H9 (cell line): ENCODE measurements around the gene DNAJB9. TPM values are rescaled to one million over a fixed set of nuclear protein-coding genes. Genes with fewer than 3 reads are reported as not detected.

Experiments used
- DNase-seq: peaks from one replicate; pipeline ENCODE4 v3.0.0-alpha.2; 2017
- H2AFZ ChIP-seq: one replicate; pipeline ENCODE4 v1.6.1; 2013; ENCODE audit warnings: mild to moderate bottlenecking, low read length, control low read depth, moderate library complexity
- H2AK5ac ChIP-seq: 2 replicates; pipeline ENCODE4 v1.6.1; 2013; ENCODE audit warnings: low read length, control low read depth, mixed read lengths; ENCODE audit not compliant: insufficient read length
- H2BK120ac ChIP-seq: one replicate; pipeline ENCODE4 v1.6.1; 2013; ENCODE audit warnings: low read depth, mild to moderate bottlenecking, low read length, control low read depth, inconsistent platforms; ENCODE audit not compliant: poor library complexity, severe bottlenecking
- H2BK12ac ChIP-seq: 2 replicates; pipeline ENCODE4 v1.6.1; 2013; ENCODE audit warnings: low read length, control low read depth, mixed read lengths, low read depth; ENCODE audit not compliant: insufficient read length
- H2BK15ac ChIP-seq: 2 replicates; pipeline ENCODE4 v1.6.1; 2013; ENCODE audit warnings: low read depth, low read length, control low read depth
- H2BK20ac ChIP-seq: one replicate; pipeline ENCODE4 v1.6.1; 2013; ENCODE audit warnings: low read depth, mild to moderate bottlenecking, low read length, control low read depth, inconsistent platforms; ENCODE audit not compliant: poor library complexity, severe bottlenecking
- H2BK5ac ChIP-seq: 2 replicates; pipeline ENCODE4 v1.6.1; 2013; ENCODE audit warnings: low read length, control low read depth, mixed read lengths; ENCODE audit not compliant: insufficient read length
- H3K14ac ChIP-seq: 2 replicates; pipeline ENCODE4 v1.6.1; 2013; ENCODE audit warnings: low read length, control low read depth; ENCODE audit not compliant: insufficient read depth
- H3K18ac ChIP-seq: 2 replicates; pipeline ENCODE4 v1.6.1; 2013; ENCODE audit warnings: low read depth, mild to moderate bottlenecking, mixed read lengths, low read length, control low read depth; ENCODE audit not compliant: insufficient read length
- H3K23ac ChIP-seq: 2 replicates; pipeline ENCODE4 v1.6.1; 2013; ENCODE audit warnings: low read length, control low read depth, mixed read lengths, low read depth; ENCODE audit not compliant: insufficient read length
- H3K23me2 ChIP-seq: 2 replicates; pipeline ENCODE4 v1.6.1; 2013; ENCODE audit warnings: low read depth, mild to moderate bottlenecking, mixed read lengths, low read length, control low read depth; ENCODE audit not compliant: insufficient read length, poor library complexity, severe bottlenecking
- H3K27ac ChIP-seq: 2 replicates; pipeline ENCODE4 v1.5.1; 2013; ENCODE audit warnings: low read length, control low read depth, mixed read lengths, low read depth; ENCODE audit not compliant: insufficient read length
- H3K27me3 ChIP-seq: 2 replicates; pipeline ENCODE4 v1.6.1; 2013; ENCODE audit warnings: low read length, control low read depth, inconsistent platforms; ENCODE audit not compliant: insufficient read depth
- H3K4ac ChIP-seq: 2 replicates; pipeline ENCODE4 v1.6.1; 2013; ENCODE audit warnings: low read depth, mild to moderate bottlenecking, control low read depth, inconsistent platforms, low read length, moderate library complexity
- H3K4me1 ChIP-seq: 2 replicates; pipeline ENCODE4 v1.6.1; 2013; ENCODE audit warnings: low read length, control low read depth, inconsistent platforms; ENCODE audit not compliant: insufficient read depth
- H3K4me2 ChIP-seq: 2 replicates; pipeline ENCODE4 v1.6.1; 2013; ENCODE audit warnings: low read length, control low read depth, mixed read lengths; ENCODE audit not compliant: insufficient read length, insufficient read depth
- H3K56ac ChIP-seq: 2 replicates; pipeline ENCODE4 v1.6.1; 2013; ENCODE audit warnings: low read depth, mild to moderate bottlenecking, mixed read lengths, low read length, control low read depth; ENCODE audit not compliant: insufficient read length
- H3K79me1 ChIP-seq: 2 replicates; pipeline ENCODE4 v1.6.1; 2013; ENCODE audit warnings: low read depth, mild to moderate bottlenecking, moderate library complexity, low read length, control low read depth, inconsistent platforms; ENCODE audit not compliant: insufficient read depth, poor library complexity, severe bottlenecking
- H3K79me2 ChIP-seq: 2 replicates; pipeline ENCODE4 v1.6.1; 2013; ENCODE audit warnings: low read length, control low read depth, inconsistent platforms; ENCODE audit not compliant: insufficient read depth
- H3K9ac ChIP-seq: 2 replicates; pipeline ENCODE4 v1.6.1; 2013; ENCODE audit warnings: low read length, control low read depth, mixed read lengths; ENCODE audit not compliant: insufficient read length; ENCODE audit errors: extremely low read depth
- H3K9me3 ChIP-seq: one replicate; pipeline ENCODE4 v1.6.1; 2013; ENCODE audit warnings: low read depth, low read length, inconsistent platforms; ENCODE audit not compliant: control insufficient read depth
- H3T11ph ChIP-seq: one replicate; pipeline ENCODE4 v1.6.1; 2013; ENCODE audit warnings: mild to moderate bottlenecking, low read length, control low read depth, inconsistent platforms
- H4K20me1 ChIP-seq: one replicate; pipeline ENCODE4 v1.6.1; 2013; ENCODE audit not compliant: control insufficient read depth, insufficient read length, insufficient read depth
- H4K5ac ChIP-seq: 2 replicates; pipeline ENCODE4 v1.6.1; 2013; ENCODE audit warnings: low read depth, mild to moderate bottlenecking, mixed read lengths, low read length, control low read depth; ENCODE audit not compliant: insufficient read length
- H4K8ac ChIP-seq: replicated peaks from 2 replicates; pipeline ENCODE4 v1.6.1; 2013; ENCODE audit warnings: low read length, control low read depth, mixed read lengths, low read depth; ENCODE audit not compliant: insufficient read length
- H4K91ac ChIP-seq: 2 replicates; pipeline ENCODE4 v1.6.1; 2013; ENCODE audit warnings: low read depth, mild to moderate bottlenecking, moderate library complexity, mixed read lengths, low read length, control low read depth; ENCODE audit not compliant: insufficient read length
- H3K27ac Mint-ChIP-seq, 3 experiments: 2 replicates in 2 of 3; 3 replicates in 1 of 3; pipeline ENCODE4 v1.8.0; 2020 to 2021; ENCODE audit warnings: mixed read lengths in 3 of 3, mild to moderate bottlenecking in 1 of 3, moderate library complexity in 1 of 3
- H3K27me3 Mint-ChIP-seq: 2 replicates; pipeline ENCODE4 v1.8.0; 2021; ENCODE audit warnings: low read depth, mild to moderate bottlenecking, moderate library complexity, mixed read lengths
- H3K36me3 Mint-ChIP-seq, 3 experiments: 2 replicates in 2 of 3; 3 replicates in 1 of 3; pipeline ENCODE4 v1.8.0; 2020 to 2021; ENCODE audit warnings: low read depth in 3 of 3, mixed read lengths in 3 of 3; ENCODE audit not compliant: insufficient read depth in 1 of 3
- H3K4me1 Mint-ChIP-seq, 2 experiments: 2 replicates each; pipeline ENCODE4 v1.8.0; 2020; ENCODE audit warnings: mixed read lengths in 2 of 2
- H3K4me3 Mint-ChIP-seq, 2 experiments: 2 replicates in 1 of 2; 3 replicates in 1 of 2; pipeline ENCODE4 v1.8.0; 2020 to 2021; ENCODE audit warnings: mild to moderate bottlenecking in 2 of 2, mixed read lengths in 2 of 2, moderate library complexity in 1 of 2
- H3K9me3 Mint-ChIP-seq, 2 experiments: 2 replicates in 1 of 2; 3 replicates in 1 of 2; pipeline ENCODE4 v1.8.0; 2020; ENCODE audit warnings: mild to moderate bottlenecking in 2 of 2, mixed read lengths in 2 of 2, moderate library complexity in 1 of 2
- CTCF ChIP-seq: fragments of 200-600 bp; sonication (generic); conservative IDR thresholded peaks from 3 replicates; pipeline ENCODE4 v1.8.0; 2021; ENCODE audit warnings: antibody characterized with exemption, mild to moderate bottlenecking
- WGBS: extraction: QIAGEN DNeasy Blood & Tissue Kit; methylation state at CpG from one replicate; pipeline ENCODE4 v1.1.7; 2013; ENCODE audit warnings: missing lambda C conversion rate, low lambda C conversion rate, mixed read lengths; ENCODE audit not compliant: insufficient read length; ENCODE audit errors: extremely low coverage; 5-methylcytosine and 5-hydroxymethylcytosine counted together
- long read RNA-seq: library from polyadenylated mRNA; unstranded; transcript quantifications from one replicate; pipeline ENCODE4 v2.0.0, GENCODE V29; 2020
- total RNA-seq: library from RNA; stranded (reverse); gene quantifications from 2 replicates; pipeline ENCODE4 v1.2.1, GENCODE V29; 2021

Gene DNAJB9
- total RNA-seq, result 11.3 TPM in 2 replicates
- long read RNA-seq, transcript DNAJB9-201 (3 exons, 2,715 nt), result major isoform, 148 of 153 reads
- long read RNA-seq, partial matches to known transcripts, result 1 of 153 reads
- long read RNA-seq, other reads (novel, unspliced or antisense), result 3 of 153 reads

DNA sequence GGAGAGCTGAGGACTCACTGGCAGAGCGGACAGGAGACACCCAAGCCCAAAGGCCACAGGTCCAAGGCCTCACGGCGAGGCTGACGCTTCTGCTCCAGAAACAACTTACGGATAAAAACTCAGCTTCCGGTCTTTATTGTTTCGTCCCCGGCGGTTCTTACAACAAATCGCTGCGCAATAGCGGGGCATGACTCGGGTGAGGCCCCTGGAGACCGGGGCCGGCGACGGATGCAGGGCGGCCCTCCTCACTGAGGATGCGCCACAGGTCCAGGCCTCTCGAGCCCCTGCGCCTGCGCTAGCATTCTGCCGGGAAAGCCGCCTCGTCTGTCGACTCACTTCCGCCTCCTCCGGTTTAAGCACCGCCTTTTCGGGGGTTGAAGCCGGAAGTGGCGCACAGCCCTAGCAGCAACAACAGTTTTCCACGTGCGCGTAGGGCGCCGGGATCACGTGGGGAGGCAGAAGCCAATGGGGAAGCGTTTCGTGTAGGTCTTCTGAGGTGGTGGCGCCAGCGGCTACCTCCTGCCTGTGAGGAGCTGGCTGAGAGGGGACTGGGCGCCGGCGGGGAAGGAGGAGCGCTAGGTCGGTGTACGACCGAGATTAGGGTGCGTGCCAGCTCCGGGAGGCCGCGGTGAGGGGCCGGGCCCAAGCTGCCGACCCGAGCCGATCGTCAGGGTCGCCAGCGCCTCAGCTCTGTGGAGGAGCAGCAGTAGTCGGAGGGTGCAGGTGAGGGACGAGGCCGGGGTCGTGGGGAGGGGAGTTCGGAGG, at the start of gene DNAJB9, which contains the start of gene THAP5:
TSS of gene DNAJB9 (plus strand) at position 494 of the 765 bp plus-strand sequence. CDS start 1,853 bp downstream, outside the sequence.
TSS of gene THAP5 (minus strand) at position 326 of the 765 bp plus-strand sequence. CDS start at position 189, 137 bp downstream.
- Mint-ChIP-seq H3K27me3 (no peaks in the 10 kb centered on the region; the same call in 1 of the 2 replicates), H3K27ac (peak within 1 kb of the TSS; percentile 98 to 100 (median 98)), H3K4me1 (peaks cover 25 to 26% of the 10 kb centered on the region in 2 experiments), H3K9me3 (peaks cover 0 to 2% of the 10 kb centered on the region in 2 experiments; a peak in 2 of 5 replicates), H3K36me3 (peaks cover 17 to 36% (median 34%) of the 10 kb centered on the region in 3 experiments; a peak in 6 of 7 replicates), H3K4me3 (peak within 1 kb of the TSS; percentile 94 to 97)
- Histone ChIP-seq H3K18ac (peak within 1 kb of the TSS; percentile 77), H2BK20ac (no peak within 1 kb of the TSS), H3K27me3 (no peaks in the 10 kb centered on the region), H4K20me1 (no peaks in the 10 kb centered on the region), H3K27ac (peak within 1 kb of the TSS; percentile 40), H3K23ac (no peak within 1 kb of the TSS), H4K5ac (peak within 1 kb of the TSS; percentile 49), H3K4me2 (peak within 1 kb of the TSS; percentile 96), H2AFZ (peak within 1 kb of the TSS; percentile 11), H3K79me1 (peaks cover 3% of the 10 kb centered on the region), H3K9ac (peak within 1 kb of the TSS; percentile 88), H3K79me2 (peaks cover 5% of the 10 kb centered on the region; the same call in 1 of the 2 replicates), H2BK5ac (peak within 1 kb of the TSS; percentile 21), H3K4me1 (no peaks in the 10 kb centered on the region), H2BK120ac (no peak within 1 kb of the TSS), H3K23me2 (peaks cover 14% of the 10 kb centered on the region), H4K91ac (peak within 1 kb of the TSS; percentile 43), H2BK12ac (peak within 1 kb of the TSS; percentile 55), H3K9me3 (no peaks in the 10 kb centered on the region), H3K56ac (no peak within 1 kb of the TSS), H2BK15ac (no peak within 1 kb of the TSS), H4K8ac (no peak within 1 kb of the TSS), H3K4ac (no peak within 1 kb of the TSS; the same call in 1 of the 2 replicates), H2AK5ac (no peak within 1 kb of the TSS), H3K14ac (peak within 1 kb of the TSS; percentile 98), H3T11ph (no peak within 1 kb of the TSS)
- TF ChIP-seq CTCF, result no peak
- no CpG with 5 or more reads among the region's 65 CpGs for WGBS
- peak; percentile 99 for DNase-seq
